GM21423 (cell line): Measurements from ENCODE around the gene SNRPA.
A peak's percentile ranks its signal among the peaks of the same experiment; 100 is the strongest.

Experiments used
- ATAC-seq: cut with Tn5 transposase; IDR thresholded peaks from one replicate; pipeline ENCODE4 v1.9.1; 2021; ENCODE audit warnings: mild to moderate bottlenecking, moderate library complexity; ENCODE audit not compliant: unreplicated experiment

The SNRPA gene

GRCh38 chr19:40800339-40800996, 49.5 kb downstream of the SNRPA start:
- ATAC-seq = no peak

- ATAC-seq = no peak
These were observed 50.0 kb downstream of the SNRPA start for GRCh38 chr19:40800997-40801377.

GRCh38 chr19:40801426-40802299, 50.7 kb downstream of the SNRPA start:
- ATAC-seq = no peak

- ATAC-seq = no peak
These were observed 51.5 kb downstream of the SNRPA start for GRCh38 chr19:40802300-40803169.

- ATAC-seq = no peak
These were observed 52.3 kb downstream of the SNRPA start for GRCh38 chr19:40803170-40803856.

GRCh38 chr19:40803857-40804782, 53.1 kb downstream of the SNRPA start:
- no peak for ATAC-seq

GRCh38 chr19:40804783-40805242, 53.8 kb downstream of the SNRPA start:
- no peak for ATAC-seq

- no peak for ATAC-seq
These were observed 54.4 kb downstream of the SNRPA start for GRCh38 chr19:40805258-40805868.

GRCh38 chr19:40806423-40807146, 55.6 kb downstream of the SNRPA start:
- no peak for ATAC-seq

GRCh38 chr19:40807147-40808020, 56.4 kb downstream of the SNRPA start:
- ATAC-seq = no peak

GRCh38 chr19:40808021-40808325, 57.0 kb downstream of the SNRPA start:
- ATAC-seq = no peak

GRCh38 chr19:40808497-40808896, 57.5 kb downstream of the SNRPA start:
- ATAC-seq = no peak

GRCh38 chr19:40809358-40810086, 58.5 kb downstream of the SNRPA start:
- ATAC-seq = no peak

GRCh38 chr19:40810160-40810559, 59.2 kb downstream of the SNRPA start:
- ATAC-seq = no peak

- peak; percentile 66 for ATAC-seq
These were observed 59.8 kb downstream of the SNRPA start for GRCh38 chr19:40810649-40811408.
